A549 (cell line): ENCODE data around the gene RIN3. TPM values are rescaled to one million over a fixed set of nuclear protein-coding genes. Genes with fewer than 3 reads are reported as not detected.
A peak's percentile ranks its signal among the peaks of the same experiment; 100 is the strongest.

Source experiments
- ATAC-seq, 2 experiments: fragments of 200-7000 bp in 1 of 2; fragments of >200 bp in 1 of 2; cut with Nextera tagmentation in 1 of 2; cut with Tn5 transposase in 1 of 2; 3 replicates each; pipeline versions ENCODE4 v1.8.0 to v1.9.1; 2018 to 2020; ENCODE audit warnings: mild to moderate bottlenecking in 1 of 2, moderate library complexity in 1 of 2
- CTCF ChIA-PET: fragments of 300-600 bp; sonication (Branson Sonifier 250); formaldehyde crosslinking; extraction: SDS; loops from one replicate; lab custom pipeline; 2021; ENCODE audit warnings: antibody characterized with exemption, inconsistent platforms; lab: Yijun Ruan, JAX
- POLR2A ChIA-PET: fragments of 350-600 bp; formaldehyde crosslinking; extraction: SDS; loops from one replicate; lab custom pipeline; 2021; ENCODE audit warnings: antibody characterized with exemption, inconsistent platforms; lab: Yijun Ruan, JAX
- DNase-seq, 2 experiments: peaks; one replicate each; pipeline versions ENCODE4 v3.0.0 to v3.0.0-alpha.2; 2011 to 2016; ENCODE audit warnings: low read depth in 1 of 2, low spot score in 1 of 2
- FAIRE-seq: peaks from 2 replicates; lab custom pipeline; 2011; peaks lifted over from hg19 to GRCh38; lab: Jason Lieb, UNC
- H3K27ac ChIP-seq, 2 experiments: fragments of >200 bp; sonication (Bioruptor Twin); formaldehyde crosslinking; 3 replicates each; pipeline ENCODE4 v1.5.1; 2016 to 2017
- H3K4me1 ChIP-seq: fragments of >200 bp; sonication (Bioruptor Twin); formaldehyde crosslinking; 3 replicates; pipeline ENCODE4 v1.6.1; 2016
- H3K4me2 ChIP-seq: fragments of >200 bp; sonication (Bioruptor Twin); formaldehyde crosslinking; 3 replicates; pipeline ENCODE4 v1.6.1; 2016
- H3K4me3 ChIP-seq: fragments of >200 bp; sonication (Bioruptor Twin); formaldehyde crosslinking; 3 replicates; pipeline ENCODE4 v1.5.1; 2016
- H3K9me3 ChIP-seq: fragments of >200 bp; sonication (Bioruptor Twin); formaldehyde crosslinking; 3 replicates; pipeline ENCODE4 v1.6.1; 2016
- ATOH8 ChIP-seq: fragments of 250-450 bp; sonication (Bioruptor Pico); IDR thresholded peaks from 2 replicates; pipeline ENCODE4 v1.5.0; 2020; ENCODE audit warnings: low read depth, mild to moderate bottlenecking, moderate library complexity
- BCL3 ChIP-seq: fragments of >200 bp; sonication (Bioruptor Twin); formaldehyde crosslinking; IDR thresholded peaks from 3 replicates; pipeline ENCODE4 v1.6.1; 2016
- BHLHE40 ChIP-seq: IDR thresholded peaks from 2 replicates; pipeline ENCODE4 v1.6.1; 2012; ENCODE audit warnings: low read depth, low read length, inconsistent platforms
- CTCF ChIP-seq: fragments of >200 bp; sonication (Bioruptor Twin); formaldehyde crosslinking; IDR thresholded peaks from 3 replicates; pipeline ENCODE4 v1.5.1; 2016
- EHF ChIP-seq: fragments of 250-450 bp; sonication (Bioruptor Pico); IDR thresholded peaks from 2 replicates; pipeline ENCODE4 v1.5.0; 2020; ENCODE audit warnings: mild to moderate bottlenecking
- ELK1 ChIP-seq: fragments of 150-350 bp; IDR thresholded peaks from 2 replicates; pipeline ENCODE4 v1.6.1; 2014; ENCODE audit warnings: low read depth, mild to moderate bottlenecking, low read length
- FOSB ChIP-seq: fragments of 250-450 bp; sonication (Bioruptor Pico); IDR thresholded peaks from 2 replicates; pipeline ENCODE4 v1.5.0; 2020; ENCODE audit warnings: mild to moderate bottlenecking, moderate library complexity
- FOSL2 ChIP-seq, 2 experiments: fragments of 450-650 bp in 1 of 2; fragments of >200 bp in 1 of 2; sonication (Bioruptor Twin) in 1 of 2; formaldehyde crosslinking; IDR thresholded peaks; 2 replicates each; pipeline versions ENCODE4 v1.5.0 to v1.6.1; 2016 to 2020; ENCODE audit warnings: mild to moderate bottlenecking in 1 of 2, moderate library complexity in 1 of 2
- FOXS1 ChIP-seq: fragments of 250-450 bp; sonication (Bioruptor Pico); IDR thresholded peaks from 2 replicates; pipeline ENCODE4 v1.5.0; 2020; ENCODE audit warnings: mild to moderate bottlenecking, moderate library complexity
- HES2 ChIP-seq: fragments of >200 bp; sonication (Bioruptor Twin); formaldehyde crosslinking; IDR thresholded peaks from 2 replicates; pipeline ENCODE4 v1.6.1; 2016
- HEYL ChIP-seq: fragments of 250-450 bp; sonication (Bioruptor Pico); IDR thresholded peaks from 2 replicates; pipeline ENCODE4 v1.8.0; 2021; ENCODE audit warnings: mild to moderate bottlenecking, moderate library complexity
- JUN ChIP-seq, 2 experiments: fragments of >200 bp; sonication (Bioruptor Twin); formaldehyde crosslinking; IDR thresholded peaks; 2 replicates in 1 of 2; 3 replicates in 1 of 2; pipeline ENCODE4 v1.6.1; 2016 to 2017
- JUNB ChIP-seq: fragments of >200 bp; sonication (Bioruptor Twin); formaldehyde crosslinking; IDR thresholded peaks from 2 replicates; pipeline ENCODE4 v1.6.1; 2016
- KDM1A ChIP-seq: fragments of 200-600 bp; sonication (generic); IDR thresholded peaks from 2 replicates; pipeline ENCODE4 v1.6.1; 2016; ENCODE audit warnings: low read depth, mild to moderate bottlenecking
- KDM5A ChIP-seq: fragments of 200-600 bp; sonication (generic); IDR thresholded peaks from 2 replicates; pipeline ENCODE4 v1.6.1; 2016; ENCODE audit warnings: antibody characterized with exemption, mild to moderate bottlenecking
- MAFK ChIP-seq: fragments of 450-650 bp; IDR thresholded peaks from 2 replicates; pipeline ENCODE4 v1.6.1; 2014; ENCODE audit not compliant: partially characterized antibody
- NFE2L2 ChIP-seq: fragments of 150-350 bp; conservative IDR thresholded peaks from 2 replicates; pipeline ENCODE4 v1.6.1; 2014; ENCODE audit warnings: low read length
- RARB ChIP-seq: fragments of 250-450 bp; sonication (Bioruptor Pico); IDR thresholded peaks from 2 replicates; pipeline ENCODE4 v1.8.0; 2021; ENCODE audit warnings: mild to moderate bottlenecking, moderate library complexity
- TP53 ChIP-seq: fragments of 250-450 bp; sonication (Bioruptor Pico); IDR thresholded peaks from 2 replicates; pipeline ENCODE4 v1.5.0; 2021; ENCODE audit warnings: mild to moderate bottlenecking, moderate library complexity
- ZSCAN20 ChIP-seq: fragments of 250-450 bp; sonication (Bioruptor Pico); IDR thresholded peaks from 2 replicates; pipeline ENCODE4 v1.8.0; 2022; ENCODE audit warnings: mild to moderate bottlenecking, moderate library complexity
- WGBS: methylation state at CpG from one replicate; pipeline ENCODE4 v1.1.6; 2017; ENCODE audit errors: missing lambda C conversion rate; 5-methylcytosine and 5-hydroxymethylcytosine counted together
- polyA plus RNA-seq, 4 experiments: library from polyadenylated mRNA; depleted of rRNA in 3 of 4; stranded (reverse); fragments of >200 nt; fragmentation: RNase III in 1 of 4; extraction: RNeasy Plus Mini Kit Qiagen cat#74134 plus additional on column Dnase treatment in 1 of 4; gene quantifications; 2 replicates in 3 of 4; 3 replicates in 1 of 4; pipeline ENCODE4 v1.2.3, GENCODE V29; 2011 to 2017

Gene RIN3
- polyA plus RNA-seq, 2 of the 4 experiments (the other 2 are of a cell fraction) = 5.6 to 14.5 TPM

- TF ChIP-seq CTCF (no peak), FOXS1 (CRISPR knock-in tag) (no peak), ELK1 (no peak), BCL3 (no peak), TP53 (CRISPR knock-in tag) (no peak), FOSL2 (IDR thresholded peaks at IDR 0.05) (no peak), FOSL2 (CRISPR knock-in tag; IDR thresholded peaks at IDR 0.05) (no peak)
These were observed 39.5 kb upstream of the RIN3 start (continued) for GRCh38 chr14:92473969-92474535.

- CTCF ChIA-PET = no interaction called here
- no peak for ATAC-seq
- peak overlapping the region in 1 of 2 experiments; percentile 60; a peak in 2 of 6 replicates for H3K27ac ChIP-seq
- no peak overlapping the region for H3K4me3 ChIP-seq
- WGBS = 100% methylated on average over 1 of the region's 1 CpG
- POLR2A ChIA-PET = no interaction called here
- no peak overlapping the region for H3K4me2 ChIP-seq
- peaks cover 41% of the 10 kb centered on the region for H3K4me1 ChIP-seq
- TF ChIP-seq BHLHE40 (no peak), KDM1A (no peak), ZSCAN20 (no peak), HEYL (no peak), EHF (CRISPR knock-in tag) (no peak), HES2 (no peak), NFE2L2 (no peak), JUN (IDR thresholded peaks at IDR 0.05) (no peak), ATOH8 (no peak), FOSB (CRISPR knock-in tag) (no peak), CTCF (no peak), RARB (CRISPR knock-in tag) (no peak), MAFK (no peak), KDM5A (no peak), JUNB (no peak)
- no peak for DNase-seq
- 0 out of 3 replicates have a peak, but pooled peaks cover 2% of the 10 kb centered on the region for H3K9me3 ChIP-seq
- no peak for FAIRE-seq
These were observed 38.5 kb upstream of the RIN3 start for GRCh38 chr14:92475037-92475436.
